LoVo (cell line): ENCODE results near the gene MTUS2.

ENCODE experiments used
- DNase-seq: peaks from one replicate; pipeline ENCODE4 v3.0.0-alpha.2; 2016; ENCODE audit warnings: low spot score

MTUS2 gene

GRCh38 chr13:28859069-28859468, 38.9 kb downstream of the MTUS2 start:
- no peak for DNase-seq

- DNase-seq, result no peak
Measured at GRCh38 chr13:28859717-28860116, 39.6 kb downstream of the MTUS2 start.

GRCh38 chr13:28864544-28864943, 44.4 kb downstream of the MTUS2 start:
- no peak for DNase-seq

GRCh38 chr13:28865149-28865744, 45.1 kb downstream of the MTUS2 start:
- no peak for DNase-seq

- no peak for DNase-seq
Measured at GRCh38 chr13:28865951-28866350, 45.8 kb downstream of the MTUS2 start.

- no peak for DNase-seq
Measured at GRCh38 chr13:28866932-28867331, 46.8 kb downstream of the MTUS2 start.

- no peak for DNase-seq
Measured at GRCh38 chr13:28867564-28867963, 47.4 kb downstream of the MTUS2 start.

- DNase-seq, result no peak
Measured at GRCh38 chr13:28872427-28873176, 52.5 kb downstream of the MTUS2 start.

GRCh38 chr13:28875846-28876615, 55.9 kb downstream of the MTUS2 start:
- DNase-seq, result no peak

GRCh38 chr13:28877408-28877807, 57.3 kb downstream of the MTUS2 start:
- DNase-seq, result no peak

GRCh38 chr13:28885181-28885580, 65.0 kb downstream of the MTUS2 start:
- no peak for DNase-seq

GRCh38 chr13:28889086-28889732, 69.1 kb downstream of the MTUS2 start:
- no peak for DNase-seq

- DNase-seq, result no peak
Measured at GRCh38 chr13:28890712-28891111, 70.6 kb downstream of the MTUS2 start.

GRCh38 chr13:28918030-28918429, 97.9 kb downstream of the MTUS2 start:
- no peak for DNase-seq

GRCh38 chr13:28922341-28922740, 102.2 kb downstream of the MTUS2 start:
- no peak for DNase-seq

GRCh38 chr13:28935104-28935503, 115.0 kb downstream of the MTUS2 start:
- no peak for DNase-seq

GRCh38 chr13:28942906-28943305, 122.8 kb downstream of the MTUS2 start:
- no peak for DNase-seq

- no peak for DNase-seq
Measured at GRCh38 chr13:28953714-28954418, 133.7 kb downstream of the MTUS2 start.

GRCh38 chr13:28954419-28954725, 134.2 kb downstream of the MTUS2 start:
- no peak for DNase-seq

GRCh38 chr13:28954810-28955209, 134.7 kb downstream of the MTUS2 start:
- DNase-seq, result no peak

GRCh38 chr13:28955264-28955966, 135.3 kb downstream of the MTUS2 start:
- no peak for DNase-seq

- DNase-seq, result no peak
Measured at GRCh38 chr13:28958018-28958417, 137.9 kb downstream of the MTUS2 start.
